H1 (cell line): ENCODE data around the gene DOCK1. TPM values are rescaled to one million over a fixed set of nuclear protein-coding genes. Genes with fewer than 3 reads are reported as not detected.

Experiments used
- BACH1 ChIP-seq: IDR thresholded peaks from 2 replicates; pipeline ENCODE4 v1.6.1; 2012; ENCODE audit warnings: low read length, improper control_type of control experiment
- BRCA1 ChIP-seq: IDR thresholded peaks from 2 replicates; pipeline ENCODE4 v1.6.1; 2012; ENCODE audit warnings: low read depth, low read length, improper control_type of control experiment
- FOSL1 ChIP-seq: IDR thresholded peaks from 2 replicates; pipeline ENCODE4 v1.6.1; 2011; ENCODE audit warnings: mild to moderate bottlenecking, low read depth, low read length, moderate library complexity; ENCODE audit not compliant: insufficient read depth
- GABPA ChIP-seq: IDR thresholded peaks from 2 replicates; pipeline ENCODE4 v1.6.1; 2011; ENCODE audit warnings: mild to moderate bottlenecking, low read length, moderate library complexity, borderline replicate concordance; ENCODE audit not compliant: insufficient read depth
- RAD21 ChIP-seq, 2 experiments: IDR thresholded peaks in 1 of 2; conservative IDR thresholded peaks in 1 of 2; 2 replicates each; pipeline ENCODE4 v1.6.1; 2011; ENCODE audit warnings: low read depth in 2 of 2, low read length in 2 of 2, improper control_type of control experiment in 1 of 2, inconsistent platforms in 1 of 2, mild to moderate bottlenecking in 1 of 2, moderate library complexity in 1 of 2
- SP1 ChIP-seq: IDR thresholded peaks from 2 replicates; pipeline ENCODE4 v1.6.1; 2011; ENCODE audit warnings: low read depth, low read length
- SP4 ChIP-seq: IDR thresholded peaks from 2 replicates; pipeline ENCODE4 v1.6.1; 2012; ENCODE audit warnings: low read length, inconsistent platforms
- SUZ12 ChIP-seq: fragments of 200-600 bp; sonication (generic); IDR thresholded peaks from 2 replicates; pipeline ENCODE4 v1.6.1; 2012; ENCODE audit warnings: mild to moderate bottlenecking, inconsistent platforms, low read length, moderate library complexity, mixed read lengths
- TAF7 ChIP-seq: optimal IDR thresholded peaks from 2 replicates; pipeline ENCODE3; 2011; ENCODE audit warnings: low read depth, mild to moderate bottlenecking, inconsistent platforms, low read length, moderate library complexity, borderline replicate concordance
- polyA plus RNA-seq, 7 experiments: library from polyadenylated mRNA; depleted of rRNA in 3 of 7; stranded (reverse) in 5 of 7; unstranded in 2 of 7; fragments of >200 nt in 5 of 7; fragments of 200-250 nt in 2 of 7; gene quantifications; 1 replicate in 5 of 7; 2 replicates in 1 of 7; 4 replicates in 1 of 7; pipeline versions ENCODE4 v1.2.1 to v1.2.3, GENCODE V29; 2011 to 2013; ENCODE audit warnings: missing spikeins in 2 of 7, mixed read lengths in 2 of 7
- total RNA-seq: library from RNA; stranded (reverse); fragmentation: NEBNext Ultra II Directional; extraction: Animal tissue kit (Norgen Biotek cat#: 25700); gene quantifications from 2 replicates; pipeline ENCODE4 v1.2.1, GENCODE V29; 2021
- TF ChIP-seq, protein P1 (sequence below): fragments of 300-600 bp; sonication (generic); IDR thresholded peaks from 2 replicates; pipeline ENCODE4 v1.7.1; 2012; ENCODE audit warnings: low read length, moderate library complexity, mild to moderate bottlenecking, inconsistent platforms; ENCODE audit not compliant: insufficient replicate concordance

The DOCK1 gene
- total and polyA plus RNA-seq, 2 of the 8 experiments (the other 6 are each of a cell fraction or from before 2014, with no cell fraction given) = 11.6 to 53.0 TPM

- TF ChIP-seq, protein P1, sequence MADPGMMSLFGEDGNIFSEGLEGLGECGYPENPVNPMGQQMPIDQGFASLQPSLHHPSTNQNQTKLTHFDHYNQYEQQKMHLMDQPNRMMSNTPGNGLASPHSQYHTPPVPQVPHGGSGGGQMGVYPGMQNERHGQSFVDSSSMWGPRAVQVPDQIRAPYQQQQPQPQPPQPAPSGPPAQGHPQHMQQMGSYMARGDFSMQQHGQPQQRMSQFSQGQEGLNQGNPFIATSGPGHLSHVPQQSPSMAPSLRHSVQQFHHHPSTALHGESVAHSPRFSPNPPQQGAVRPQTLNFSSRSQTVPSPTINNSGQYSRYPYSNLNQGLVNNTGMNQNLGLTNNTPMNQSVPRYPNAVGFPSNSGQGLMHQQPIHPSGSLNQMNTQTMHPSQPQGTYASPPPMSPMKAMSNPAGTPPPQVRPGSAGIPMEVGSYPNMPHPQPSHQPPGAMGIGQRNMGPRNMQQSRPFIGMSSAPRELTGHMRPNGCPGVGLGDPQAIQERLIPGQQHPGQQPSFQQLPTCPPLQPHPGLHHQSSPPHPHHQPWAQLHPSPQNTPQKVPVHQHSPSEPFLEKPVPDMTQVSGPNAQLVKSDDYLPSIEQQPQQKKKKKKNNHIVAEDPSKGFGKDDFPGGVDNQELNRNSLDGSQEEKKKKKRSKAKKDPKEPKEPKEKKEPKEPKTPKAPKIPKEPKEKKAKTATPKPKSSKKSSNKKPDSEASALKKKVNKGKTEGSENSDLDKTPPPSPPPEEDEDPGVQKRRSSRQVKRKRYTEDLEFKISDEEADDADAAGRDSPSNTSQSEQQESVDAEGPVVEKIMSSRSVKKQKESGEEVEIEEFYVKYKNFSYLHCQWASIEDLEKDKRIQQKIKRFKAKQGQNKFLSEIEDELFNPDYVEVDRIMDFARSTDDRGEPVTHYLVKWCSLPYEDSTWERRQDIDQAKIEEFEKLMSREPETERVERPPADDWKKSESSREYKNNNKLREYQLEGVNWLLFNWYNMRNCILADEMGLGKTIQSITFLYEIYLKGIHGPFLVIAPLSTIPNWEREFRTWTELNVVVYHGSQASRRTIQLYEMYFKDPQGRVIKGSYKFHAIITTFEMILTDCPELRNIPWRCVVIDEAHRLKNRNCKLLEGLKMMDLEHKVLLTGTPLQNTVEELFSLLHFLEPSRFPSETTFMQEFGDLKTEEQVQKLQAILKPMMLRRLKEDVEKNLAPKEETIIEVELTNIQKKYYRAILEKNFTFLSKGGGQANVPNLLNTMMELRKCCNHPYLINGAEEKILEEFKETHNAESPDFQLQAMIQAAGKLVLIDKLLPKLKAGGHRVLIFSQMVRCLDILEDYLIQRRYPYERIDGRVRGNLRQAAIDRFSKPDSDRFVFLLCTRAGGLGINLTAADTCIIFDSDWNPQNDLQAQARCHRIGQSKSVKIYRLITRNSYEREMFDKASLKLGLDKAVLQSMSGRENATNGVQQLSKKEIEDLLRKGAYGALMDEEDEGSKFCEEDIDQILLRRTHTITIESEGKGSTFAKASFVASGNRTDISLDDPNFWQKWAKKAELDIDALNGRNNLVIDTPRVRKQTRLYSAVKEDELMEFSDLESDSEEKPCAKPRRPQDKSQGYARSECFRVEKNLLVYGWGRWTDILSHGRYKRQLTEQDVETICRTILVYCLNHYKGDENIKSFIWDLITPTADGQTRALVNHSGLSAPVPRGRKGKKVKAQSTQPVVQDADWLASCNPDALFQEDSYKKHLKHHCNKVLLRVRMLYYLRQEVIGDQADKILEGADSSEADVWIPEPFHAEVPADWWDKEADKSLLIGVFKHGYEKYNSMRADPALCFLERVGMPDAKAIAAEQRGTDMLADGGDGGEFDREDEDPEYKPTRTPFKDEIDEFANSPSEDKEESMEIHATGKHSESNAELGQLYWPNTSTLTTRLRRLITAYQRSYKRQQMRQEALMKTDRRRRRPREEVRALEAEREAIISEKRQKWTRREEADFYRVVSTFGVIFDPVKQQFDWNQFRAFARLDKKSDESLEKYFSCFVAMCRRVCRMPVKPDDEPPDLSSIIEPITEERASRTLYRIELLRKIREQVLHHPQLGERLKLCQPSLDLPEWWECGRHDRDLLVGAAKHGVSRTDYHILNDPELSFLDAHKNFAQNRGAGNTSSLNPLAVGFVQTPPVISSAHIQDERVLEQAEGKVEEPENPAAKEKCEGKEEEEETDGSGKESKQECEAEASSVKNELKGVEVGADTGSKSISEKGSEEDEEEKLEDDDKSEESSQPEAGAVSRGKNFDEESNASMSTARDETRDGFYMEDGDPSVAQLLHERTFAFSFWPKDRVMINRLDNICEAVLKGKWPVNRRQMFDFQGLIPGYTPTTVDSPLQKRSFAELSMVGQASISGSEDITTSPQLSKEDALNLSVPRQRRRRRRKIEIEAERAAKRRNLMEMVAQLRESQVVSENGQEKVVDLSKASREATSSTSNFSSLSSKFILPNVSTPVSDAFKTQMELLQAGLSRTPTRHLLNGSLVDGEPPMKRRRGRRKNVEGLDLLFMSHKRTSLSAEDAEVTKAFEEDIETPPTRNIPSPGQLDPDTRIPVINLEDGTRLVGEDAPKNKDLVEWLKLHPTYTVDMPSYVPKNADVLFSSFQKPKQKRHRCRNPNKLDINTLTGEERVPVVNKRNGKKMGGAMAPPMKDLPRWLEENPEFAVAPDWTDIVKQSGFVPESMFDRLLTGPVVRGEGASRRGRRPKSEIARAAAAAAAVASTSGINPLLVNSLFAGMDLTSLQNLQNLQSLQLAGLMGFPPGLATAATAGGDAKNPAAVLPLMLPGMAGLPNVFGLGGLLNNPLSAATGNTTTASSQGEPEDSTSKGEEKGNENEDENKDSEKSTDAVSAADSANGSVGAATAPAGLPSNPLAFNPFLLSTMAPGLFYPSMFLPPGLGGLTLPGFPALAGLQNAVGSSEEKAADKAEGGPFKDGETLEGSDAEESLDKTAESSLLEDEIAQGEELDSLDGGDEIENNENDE = no peak
- TF ChIP-seq BACH1 (no peak), RAD21 (IDR thresholded peaks at IDR 0.05 in 1 of 2, conservative IDR thresholded peaks at IDR 0.05 in 1 of 2; ENCODE audit: low read depth in 2 of 2, low read length in 2 of 2) (no peak; a peak in 1 of 4 replicates), SP4 (no peak), SUZ12 (no peak), FOSL1 (no peak), SP1 (no peak), GABPA (no peak), TAF7 (no peak), BRCA1 (no peak)
These were observed at the start of gene DOCK1 (continued) for GRCh38 chr10:126904818-126905701.
